ENCODE measurements around the gene FSTL3.

DNA sequence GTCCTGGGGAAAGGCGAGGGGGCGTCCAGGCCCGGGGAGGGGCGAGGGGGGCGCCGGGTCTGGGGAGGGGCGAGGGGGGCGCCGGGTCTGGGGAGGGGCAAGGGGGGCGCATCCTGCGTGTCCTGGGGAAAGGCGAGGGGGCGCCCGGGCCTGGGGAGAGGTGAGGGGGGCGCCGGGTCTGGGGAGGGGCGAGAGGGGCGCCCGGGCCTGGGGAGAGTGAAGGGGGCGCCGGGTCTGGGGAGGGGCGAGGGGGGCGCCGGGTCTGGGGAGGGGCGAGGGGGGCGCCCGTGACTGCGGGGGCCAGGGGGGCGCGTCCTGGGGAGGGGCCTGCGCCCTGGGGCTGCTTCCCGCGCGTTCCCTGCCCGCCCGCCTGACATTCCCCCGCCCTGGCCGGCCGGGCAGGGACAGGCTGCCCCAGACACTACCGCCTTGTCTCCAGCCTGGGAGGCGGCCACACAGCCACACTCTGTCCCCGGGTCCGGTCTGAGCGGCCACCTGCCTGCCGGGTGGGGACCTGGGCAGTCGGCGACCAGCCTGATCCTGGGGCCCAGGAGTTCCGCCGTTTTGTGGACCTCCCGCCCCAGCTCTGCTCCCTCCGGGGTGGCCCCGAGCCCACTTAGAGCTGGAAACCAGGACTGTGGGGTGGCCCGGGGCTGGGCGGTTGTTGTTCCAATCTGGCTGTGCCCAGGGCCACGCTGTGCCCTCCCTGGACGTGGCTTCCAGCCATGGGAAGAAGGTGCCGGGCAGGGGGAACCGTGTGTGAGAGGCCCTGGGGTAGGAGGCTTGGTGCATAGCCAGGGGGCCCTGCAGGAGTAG lies 44.4 kb downstream of the FSTL3 start:
- TF ChIP-seq, protein P1, sequence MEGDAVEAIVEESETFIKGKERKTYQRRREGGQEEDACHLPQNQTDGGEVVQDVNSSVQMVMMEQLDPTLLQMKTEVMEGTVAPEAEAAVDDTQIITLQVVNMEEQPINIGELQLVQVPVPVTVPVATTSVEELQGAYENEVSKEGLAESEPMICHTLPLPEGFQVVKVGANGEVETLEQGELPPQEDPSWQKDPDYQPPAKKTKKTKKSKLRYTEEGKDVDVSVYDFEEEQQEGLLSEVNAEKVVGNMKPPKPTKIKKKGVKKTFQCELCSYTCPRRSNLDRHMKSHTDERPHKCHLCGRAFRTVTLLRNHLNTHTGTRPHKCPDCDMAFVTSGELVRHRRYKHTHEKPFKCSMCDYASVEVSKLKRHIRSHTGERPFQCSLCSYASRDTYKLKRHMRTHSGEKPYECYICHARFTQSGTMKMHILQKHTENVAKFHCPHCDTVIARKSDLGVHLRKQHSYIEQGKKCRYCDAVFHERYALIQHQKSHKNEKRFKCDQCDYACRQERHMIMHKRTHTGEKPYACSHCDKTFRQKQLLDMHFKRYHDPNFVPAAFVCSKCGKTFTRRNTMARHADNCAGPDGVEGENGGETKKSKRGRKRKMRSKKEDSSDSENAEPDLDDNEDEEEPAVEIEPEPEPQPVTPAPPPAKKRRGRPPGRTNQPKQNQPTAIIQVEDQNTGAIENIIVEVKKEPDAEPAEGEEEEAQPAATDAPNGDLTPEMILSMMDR (IDR thresholded peaks at IDR 0.05): no peak
- TF ChIP-seq POLR2A (IDR thresholded peaks at IDR 0.05): no peak

Measured in testis (tissue), 2 donors.